Endothelial cell of umbilical vein (primary cell): ENCODE measurements around the gene SPAG16.

Experiments used
- FOS ChIP-seq: IDR thresholded peaks from 2 replicates; pipeline ENCODE4 v1.6.1; 2011; ENCODE audit warnings: mild to moderate bottlenecking, low read length, moderate library complexity, borderline replicate concordance; ENCODE audit not compliant: insufficient read depth
- TF ChIP-seq, protein P1 (sequence below), 2 donors: IDR thresholded peaks; 1 replicate in 1 of 2; 2 replicates in 1 of 2; pipeline ENCODE4 v1.5.1; 2011; ENCODE audit warnings: low read length in 2 of 2, mild to moderate bottlenecking in 2 of 2, moderate library complexity in 2 of 2, control low read depth in 1 of 2, inconsistent platforms in 1 of 2, low read depth in 1 of 2; ENCODE audit not compliant: insufficient read depth in 1 of 2; ENCODE audit errors: extremely low read depth in 1 of 2

DNA sequence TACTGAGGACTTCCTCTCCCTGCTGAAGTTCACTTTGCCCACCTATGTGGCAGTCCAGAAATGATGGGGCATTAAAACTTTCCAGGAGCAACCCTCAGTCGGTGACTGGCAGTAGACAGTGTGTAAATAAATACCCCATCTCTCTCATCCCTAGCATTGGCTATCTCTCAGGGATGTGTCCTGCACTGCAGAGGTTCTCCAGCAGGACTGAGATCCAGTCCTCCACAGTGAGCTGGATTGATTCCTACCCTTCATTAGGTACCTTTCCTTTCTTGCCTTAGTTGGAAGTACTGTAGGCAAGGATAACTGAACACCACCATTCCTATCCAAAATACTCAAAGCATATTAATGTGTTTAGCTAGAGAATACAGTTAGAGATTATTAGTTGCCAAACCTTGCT, 441.8 kb downstream of the SPAG16 start:
- TF ChIP-seq, protein P1, sequence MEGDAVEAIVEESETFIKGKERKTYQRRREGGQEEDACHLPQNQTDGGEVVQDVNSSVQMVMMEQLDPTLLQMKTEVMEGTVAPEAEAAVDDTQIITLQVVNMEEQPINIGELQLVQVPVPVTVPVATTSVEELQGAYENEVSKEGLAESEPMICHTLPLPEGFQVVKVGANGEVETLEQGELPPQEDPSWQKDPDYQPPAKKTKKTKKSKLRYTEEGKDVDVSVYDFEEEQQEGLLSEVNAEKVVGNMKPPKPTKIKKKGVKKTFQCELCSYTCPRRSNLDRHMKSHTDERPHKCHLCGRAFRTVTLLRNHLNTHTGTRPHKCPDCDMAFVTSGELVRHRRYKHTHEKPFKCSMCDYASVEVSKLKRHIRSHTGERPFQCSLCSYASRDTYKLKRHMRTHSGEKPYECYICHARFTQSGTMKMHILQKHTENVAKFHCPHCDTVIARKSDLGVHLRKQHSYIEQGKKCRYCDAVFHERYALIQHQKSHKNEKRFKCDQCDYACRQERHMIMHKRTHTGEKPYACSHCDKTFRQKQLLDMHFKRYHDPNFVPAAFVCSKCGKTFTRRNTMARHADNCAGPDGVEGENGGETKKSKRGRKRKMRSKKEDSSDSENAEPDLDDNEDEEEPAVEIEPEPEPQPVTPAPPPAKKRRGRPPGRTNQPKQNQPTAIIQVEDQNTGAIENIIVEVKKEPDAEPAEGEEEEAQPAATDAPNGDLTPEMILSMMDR (IDR thresholded peaks at IDR 0.05; ENCODE audit: extremely low read depth in 1 of 2, insufficient read depth in 1 of 2, low read depth in 1 of 2, low read length in 2 of 2): no peak
- TF ChIP-seq FOS: no peak
